ENCODE data around the gene NMT1.

NMT1 gene

GRCh38 chr17:45135978-45136791 is 75.1 kb downstream of the NMT1 start:
- DNase-seq (ENCODE audit: low spot score), result no peak

GRCh38 chr17:45136846-45137560 is 75.9 kb downstream of the NMT1 start:
- DNase-seq (ENCODE audit: low spot score), result peak; percentile 64

- DNase-seq (ENCODE audit: low spot score), result no peak
These were observed 76.6 kb downstream of the NMT1 start for GRCh38 chr17:45137561-45138305.

DNA sequence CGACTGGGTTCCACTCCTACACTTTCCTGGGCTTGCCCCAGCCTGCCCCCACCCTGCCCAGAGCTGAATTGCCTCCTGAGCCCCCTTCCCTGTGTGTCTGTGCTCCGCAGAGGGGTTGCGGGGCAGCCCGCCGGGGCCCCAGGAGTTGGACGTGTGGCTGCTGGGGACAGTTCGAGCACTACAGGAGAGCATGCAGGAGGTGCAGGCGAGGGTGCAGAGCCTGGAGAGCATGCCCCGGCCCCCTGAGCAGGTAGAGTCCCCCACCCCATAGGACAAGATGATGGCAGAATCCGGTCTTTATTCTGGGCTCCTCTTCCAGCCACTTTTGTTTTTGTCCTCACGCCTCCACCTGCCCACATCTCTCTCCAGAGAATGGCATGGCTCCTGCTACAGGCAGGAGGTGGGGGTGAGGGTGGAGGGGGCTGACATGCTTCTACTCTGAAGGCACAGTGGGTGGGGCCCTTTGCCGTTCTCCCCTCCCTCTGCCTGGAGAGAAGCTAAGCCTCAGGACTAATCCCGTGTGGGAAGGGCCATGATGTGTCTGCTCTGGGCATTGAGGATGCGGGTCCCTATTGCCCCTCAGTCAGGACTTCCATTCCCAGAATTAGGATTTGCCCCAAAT is 77.9 kb downstream of the NMT1 start:
- DNase-seq (ENCODE audit: low spot score), result no peak

DNA sequence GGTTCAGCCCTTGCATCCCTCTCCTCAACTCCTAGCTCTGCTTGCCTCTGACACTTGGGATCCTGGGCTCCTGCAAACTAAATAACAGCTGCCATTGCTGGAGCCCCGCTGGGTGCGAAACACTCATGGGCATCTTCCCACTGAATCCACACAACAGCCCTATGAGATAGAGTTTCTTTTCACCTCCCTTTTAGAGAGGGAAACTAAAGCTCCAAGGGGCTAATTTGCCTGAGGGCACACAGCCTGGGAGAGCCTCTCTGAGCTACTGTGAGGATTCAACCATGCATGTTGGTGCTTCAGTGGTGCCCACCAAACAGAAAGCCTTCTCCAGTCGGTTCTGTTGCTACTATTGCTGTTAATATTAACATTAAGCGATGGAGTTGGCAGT is 78.4 kb downstream of the NMT1 start:
- DNase-seq (ENCODE audit: low spot score), result no peak

- DNase-seq (ENCODE audit: low spot score), result peak; percentile 64
These were observed 82.1 kb downstream of the NMT1 start for GRCh38 chr17:45143094-45143670.

DNA sequence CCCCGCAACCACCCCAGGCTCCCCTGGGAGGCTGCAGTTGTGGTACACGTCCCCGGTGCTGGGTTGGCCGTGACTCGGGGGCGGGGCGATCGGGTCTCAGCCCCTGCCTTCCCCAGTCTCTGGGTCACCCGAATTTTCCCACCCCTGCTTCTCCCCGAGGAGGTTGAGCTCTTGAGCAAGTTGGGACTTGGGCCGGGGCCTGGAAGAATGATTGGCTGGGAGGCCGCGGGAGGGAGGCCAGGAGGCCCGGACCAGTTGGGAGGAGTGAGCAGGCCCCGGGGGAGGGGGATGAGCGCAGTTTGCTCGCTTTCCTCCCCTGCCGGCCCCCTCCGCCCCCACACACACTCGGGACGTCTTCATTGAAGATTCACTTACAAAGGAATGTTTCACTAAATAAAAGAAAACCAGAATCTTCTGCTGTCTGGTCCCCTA is 82.7 kb downstream of the NMT1 start:
- DNase-seq (ENCODE audit: low spot score), result peak; percentile 89

GRCh38 chr17:45144199-45145034 is 83.3 kb downstream of the NMT1 start:
- DNase-seq (ENCODE audit: low spot score), result peak; percentile 67

GRCh38 chr17:45145035-45145389 is 83.9 kb downstream of the NMT1 start:
- DNase-seq (ENCODE audit: low spot score), result peak; percentile 66

DNA sequence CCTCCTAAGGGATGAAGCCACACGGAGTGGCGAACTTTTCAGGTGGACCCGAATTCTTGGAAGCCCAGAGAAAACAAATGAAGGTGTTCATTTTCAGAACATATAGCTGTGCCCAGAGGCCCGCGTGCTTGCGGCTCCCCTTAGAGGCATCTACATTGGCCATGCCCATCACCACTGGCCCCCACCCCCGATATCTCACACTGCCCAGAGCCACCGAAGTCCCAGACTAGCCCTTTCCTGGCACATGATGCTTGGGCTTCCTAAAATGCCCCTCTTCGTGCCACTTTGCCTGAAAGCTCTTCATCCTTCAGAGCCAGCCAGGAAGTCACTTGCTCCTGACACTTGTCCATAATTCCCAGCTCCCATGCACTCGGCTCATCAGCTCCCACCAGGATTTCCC is 85.0 kb downstream of the NMT1 start:
- DNase-seq (ENCODE audit: low spot score), result no peak

DNA sequence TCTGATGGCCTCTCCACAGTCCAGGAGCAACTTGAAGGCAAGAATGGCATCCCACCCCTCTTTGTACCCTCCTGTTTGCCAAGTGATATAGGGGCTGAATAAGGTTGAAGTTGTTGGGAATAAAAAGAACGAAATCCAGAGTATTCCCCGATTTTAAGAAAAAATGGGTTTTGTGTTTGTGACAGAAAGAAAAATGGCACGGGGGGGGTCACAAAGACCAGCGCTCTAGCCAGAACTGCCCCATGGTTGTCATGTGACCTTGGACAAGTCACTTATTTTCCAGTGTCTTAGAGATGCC is 85.4 kb downstream of the NMT1 start:
- DNase-seq (ENCODE audit: low spot score), result no peak

- DNase-seq (ENCODE audit: low spot score), result no peak
These were observed 85.9 kb downstream of the NMT1 start for GRCh38 chr17:45146890-45147580.

DNA sequence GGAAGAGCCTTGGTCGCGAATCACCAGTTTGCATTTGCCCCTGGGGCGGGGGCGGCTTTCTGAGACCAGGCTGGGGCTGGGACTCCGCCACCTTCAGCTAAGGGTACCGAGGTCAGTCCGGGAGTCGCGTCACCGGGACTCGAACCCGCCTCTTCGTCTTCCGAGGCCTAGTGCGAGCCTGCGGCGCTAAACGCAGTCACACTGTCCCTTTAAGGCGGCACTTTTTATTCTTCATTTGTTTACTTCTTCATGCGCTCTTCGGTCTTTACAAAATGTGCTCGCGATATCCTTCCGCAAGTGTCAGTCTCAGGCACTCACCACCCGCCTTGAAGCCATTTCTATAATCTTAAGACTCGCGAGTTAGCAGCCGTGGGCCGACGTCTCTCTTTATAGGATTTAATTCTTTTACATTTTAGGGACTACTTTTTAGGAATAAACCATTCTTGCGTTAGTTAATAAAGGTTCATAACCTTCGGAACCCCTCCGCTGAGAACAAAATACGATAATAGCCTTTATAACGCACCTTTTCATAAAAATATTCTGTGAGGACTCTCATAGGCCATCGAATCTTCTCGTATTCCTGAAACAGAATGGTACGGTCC is 86.6 kb downstream of the NMT1 start:
- peak; percentile 91 for DNase-seq (ENCODE audit: low spot score)

DNA sequence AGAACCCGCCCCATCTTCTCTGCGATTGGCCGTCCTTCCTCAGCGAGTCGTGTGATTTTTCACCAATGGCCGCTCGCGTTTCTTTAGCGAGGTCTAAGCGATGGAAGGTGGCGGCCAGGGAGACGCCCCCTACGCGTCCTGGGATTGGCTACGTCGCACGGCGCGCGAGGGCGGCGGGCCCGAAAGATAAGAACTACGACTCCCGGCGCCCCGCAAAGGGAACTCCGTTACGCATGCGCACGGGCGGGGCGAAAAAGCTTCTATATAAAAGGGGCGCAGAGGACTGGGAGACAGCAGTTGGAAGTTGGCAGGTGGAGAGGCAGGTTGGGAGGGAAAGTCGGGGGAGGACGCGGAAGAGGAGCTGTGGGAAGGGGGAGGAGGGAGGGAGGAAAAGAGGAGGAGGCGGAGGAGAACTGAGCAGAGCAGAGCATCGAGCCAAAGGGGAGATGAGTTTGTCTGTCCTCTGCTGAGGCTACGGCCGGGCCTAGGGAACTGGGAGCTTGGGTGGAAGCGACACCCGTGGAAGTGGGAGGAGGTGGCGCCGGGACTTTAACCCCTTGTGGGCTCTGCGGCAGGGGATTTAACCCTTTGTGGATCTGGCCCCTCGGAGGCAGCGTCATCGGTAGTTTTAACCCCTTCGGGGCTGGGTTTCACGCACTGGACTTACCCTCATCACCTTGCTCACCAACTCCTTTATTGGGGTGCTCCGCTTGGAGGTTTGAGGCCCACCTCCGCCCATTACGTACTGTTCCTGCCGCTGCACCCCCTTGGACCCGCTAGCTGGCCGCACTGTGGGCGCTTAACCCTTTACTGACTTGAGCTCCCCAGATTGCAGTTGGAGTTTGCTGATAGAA is 87.3 kb downstream of the NMT1 start, which contains the start of gene HEXIM1:
Gene HEXIM1, plus strand, starts transcription at position 293 of the 854 bp plus-strand sequence. CDS start 716 bp downstream, outside the sequence.
- peak; percentile 100 for DNase-seq (ENCODE audit: low spot score)

- peak; percentile 94 for DNase-seq (ENCODE audit: low spot score)
These were observed 88.0 kb downstream of the NMT1 start for GRCh38 chr17:45149037-45149668.

GRCh38 chr17:45149669-45150664 is 88.8 kb downstream of the NMT1 start:
- no peak for DNase-seq (ENCODE audit: low spot score)
